Measurements from ENCODE around the gene RICTOR. TPM values are rescaled to one million over a fixed set of nuclear protein-coding genes. Genes with fewer than 3 reads are reported as not detected.

Gene RICTOR
- total RNA-seq, 1 experiment from 2014 or later = 21.7 TPM

DNA sequence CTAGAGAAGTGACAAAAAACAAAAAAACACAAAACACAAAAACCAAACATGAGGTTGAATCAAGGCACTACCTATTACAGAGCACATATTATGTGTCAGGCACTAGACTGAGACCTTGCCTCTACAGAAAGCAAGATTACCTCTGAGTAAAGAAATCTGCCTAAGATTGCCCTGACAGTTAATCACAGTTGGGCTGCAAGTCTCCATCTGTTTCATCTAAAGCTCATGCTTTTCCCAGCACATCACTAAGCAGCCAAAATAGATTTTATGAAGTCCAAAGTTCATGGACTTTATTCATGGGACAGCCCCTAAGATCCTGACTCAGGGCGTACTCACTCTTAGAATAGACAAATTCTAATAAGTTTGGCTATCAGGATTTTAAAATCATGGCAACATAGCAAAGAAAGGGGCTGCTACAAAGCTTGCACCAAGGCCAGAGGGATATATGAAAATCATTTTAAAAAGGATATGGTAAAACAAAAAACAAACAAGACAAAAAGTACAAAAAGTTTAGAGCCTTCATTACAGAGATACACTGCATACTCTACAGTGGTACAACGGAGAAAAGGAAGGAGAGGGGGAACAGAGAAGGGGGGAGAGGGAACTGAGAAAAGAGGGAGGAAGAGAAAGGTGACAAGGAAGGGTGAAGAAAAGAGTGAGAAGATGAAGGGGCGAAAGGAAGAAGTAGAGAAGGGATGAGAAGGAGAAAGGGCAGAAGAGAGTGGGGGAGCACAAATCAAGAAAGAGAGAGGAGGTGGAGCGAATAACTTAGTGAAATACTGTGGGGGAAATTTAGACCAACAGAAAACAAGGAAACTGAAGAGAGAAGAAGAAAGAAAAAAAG is 58.2 kb downstream of the RICTOR start:
- peaks cover 0 to 14% of the 10 kb centered on the region in 2 experiments; a peak in 2 of 4 replicates for H3K4me1 ChIP-seq (ENCODE audit: control insufficient read depth in 1 of 2, insufficient read depth in 2 of 2, low read length in 2 of 2)
- no TSS peak for BruUV-seq (replicated peaks)
- intact Hi-C loops (cut with micrococcal nuclease) = no loop called here
- no peaks in the 10 kb centered on the region for H3K27me3 ChIP-seq (ENCODE audit: insufficient read depth, low read length)
- ChIA-PET POLR2A (no interaction called here), CTCF (interaction anchor here (0.6 kb wide), 1 partner anchor 64 kb away, joined by 3 read pairs; no protein-coding TSS in a partner anchor), RAD21 (ENCODE audit: low non-redundant PET in 1 of 2, low total read pairs in 2 of 2, uncharacterized antibody in 2 of 2, unreplicated experiment in 2 of 2) (no interaction called here)
- H2AFZ ChIP-seq (ENCODE audit: low read depth, low read length, poor library complexity, severe bottlenecking) = no peak overlapping the region
- H3K79me2 ChIP-seq (ENCODE audit: insufficient read depth, low read length) = peaks cover 4% of the 10 kb centered on the region; the same call in 1 of the 2 replicates
- TF ChIP-seq MAX (IDR thresholded peaks at IDR 0.05) = no peak
- 0 out of 2 replicates have a peak, but pooled peaks have one; percentile 8 for TF ChIP-seq FOSL1 (IDR thresholded peaks at IDR 0.05; ENCODE audit: low read depth)
- DNase-seq (ENCODE audit: low read depth, low spot score) (no peak), ATAC-seq (no peak)
- H3K36me3 ChIP-seq (ENCODE audit: control insufficient read depth in 1 of 2, insufficient read depth in 2 of 2, low read length in 2 of 2) = peaks cover 0 to 16% of the 10 kb centered on the region in 2 experiments; a peak in 1 of 4 replicates
- H3K9me3 ChIP-seq (ENCODE audit: control insufficient read depth in 1 of 2, insufficient read depth in 1 of 2, low read depth in 1 of 2, low read length in 2 of 2) = peaks cover 10 to 11% of the 10 kb centered on the region in 2 experiments; a peak in 3 of 4 replicates
- H3K9me2 ChIP-seq (ENCODE audit: insufficient read depth) = no peaks in the 10 kb centered on the region
- H3K27ac ChIP-seq (ENCODE audit: low read depth, low read length) = no peak overlapping the region
- no peaks in the 10 kb centered on the region for H4K20me1 ChIP-seq (ENCODE audit: insufficient read depth)
- peak overlapping the region; percentile 47 for H3K4me2 ChIP-seq (ENCODE audit: low read length)
- H3K9ac ChIP-seq (ENCODE audit: low read length) = no peak overlapping the region
- H3K4me3 ChIP-seq (replicated peaks in 1 of 2; ENCODE audit: low read depth in 1 of 2, low read length in 2 of 2) = no peak overlapping the region

- no peak overlapping the region for H3K4me3 ChIP-seq (replicated peaks in 1 of 2; ENCODE audit: low read depth in 1 of 2, low read length in 2 of 2)
- peaks cover 0 to 16% of the 10 kb centered on the region in 2 experiments; a peak in 1 of 4 replicates for H3K36me3 ChIP-seq (ENCODE audit: control insufficient read depth in 1 of 2, insufficient read depth in 2 of 2, low read length in 2 of 2)
- ChIA-PET RAD21 (ENCODE audit: low non-redundant PET in 1 of 2, low total read pairs in 2 of 2, uncharacterized antibody in 2 of 2, unreplicated experiment in 2 of 2) (no interaction called here), CTCF (no interaction called here), POLR2A (no interaction called here)
- H3K9me3 ChIP-seq (ENCODE audit: control insufficient read depth in 1 of 2, insufficient read depth in 1 of 2, low read depth in 1 of 2, low read length in 2 of 2) = peaks cover 10 to 11% of the 10 kb centered on the region in 2 experiments; a peak in 3 of 4 replicates
- H3K27me3 ChIP-seq (ENCODE audit: insufficient read depth, low read length) = no peaks in the 10 kb centered on the region
- no peak overlapping the region for H3K4me2 ChIP-seq (ENCODE audit: low read length)
- no peak for ATAC-seq
- no peaks in the 10 kb centered on the region for H4K20me1 ChIP-seq (ENCODE audit: insufficient read depth)
- H2AFZ ChIP-seq (ENCODE audit: low read depth, low read length, poor library complexity, severe bottlenecking) = no peak overlapping the region
- peaks cover 0 to 14% of the 10 kb centered on the region in 2 experiments; a peak in 2 of 4 replicates for H3K4me1 ChIP-seq (ENCODE audit: control insufficient read depth in 1 of 2, insufficient read depth in 2 of 2, low read length in 2 of 2)
- H3K79me2 ChIP-seq (ENCODE audit: insufficient read depth, low read length) = peaks cover 4% of the 10 kb centered on the region; the same call in 1 of the 2 replicates
- intact Hi-C loops (cut with micrococcal nuclease) = no loop called here
- H3K27ac ChIP-seq (ENCODE audit: low read depth, low read length) = no peak overlapping the region
- DNase-seq (ENCODE audit: low read depth, low spot score) = no peak
- H3K9ac ChIP-seq (ENCODE audit: low read length) = no peak overlapping the region
- no TSS peak for BruUV-seq (replicated peaks)
- H3K9me2 ChIP-seq (ENCODE audit: insufficient read depth) = no peaks in the 10 kb centered on the region
- TF ChIP-seq SP1 (IDR thresholded peaks at IDR 0.05; ENCODE audit: low read depth) = no peak
- no peak for TF ChIP-seq ZBTB33 (IDR thresholded peaks at IDR 0.05; ENCODE audit: extremely low read depth, insufficient replicate concordance, low read length)
- no peak for TF ChIP-seq EZH2 (IDR thresholded peaks at IDR 0.05)
- no peak for TF ChIP-seq EZH2phosphoT487 (IDR thresholded peaks at IDR 0.05; ENCODE audit: borderline replicate concordance)
- TF ChIP-seq CEBPB (IDR thresholded peaks at IDR 0.05; ENCODE audit: low read depth) = no peak
- TF ChIP-seq, protein P1, sequence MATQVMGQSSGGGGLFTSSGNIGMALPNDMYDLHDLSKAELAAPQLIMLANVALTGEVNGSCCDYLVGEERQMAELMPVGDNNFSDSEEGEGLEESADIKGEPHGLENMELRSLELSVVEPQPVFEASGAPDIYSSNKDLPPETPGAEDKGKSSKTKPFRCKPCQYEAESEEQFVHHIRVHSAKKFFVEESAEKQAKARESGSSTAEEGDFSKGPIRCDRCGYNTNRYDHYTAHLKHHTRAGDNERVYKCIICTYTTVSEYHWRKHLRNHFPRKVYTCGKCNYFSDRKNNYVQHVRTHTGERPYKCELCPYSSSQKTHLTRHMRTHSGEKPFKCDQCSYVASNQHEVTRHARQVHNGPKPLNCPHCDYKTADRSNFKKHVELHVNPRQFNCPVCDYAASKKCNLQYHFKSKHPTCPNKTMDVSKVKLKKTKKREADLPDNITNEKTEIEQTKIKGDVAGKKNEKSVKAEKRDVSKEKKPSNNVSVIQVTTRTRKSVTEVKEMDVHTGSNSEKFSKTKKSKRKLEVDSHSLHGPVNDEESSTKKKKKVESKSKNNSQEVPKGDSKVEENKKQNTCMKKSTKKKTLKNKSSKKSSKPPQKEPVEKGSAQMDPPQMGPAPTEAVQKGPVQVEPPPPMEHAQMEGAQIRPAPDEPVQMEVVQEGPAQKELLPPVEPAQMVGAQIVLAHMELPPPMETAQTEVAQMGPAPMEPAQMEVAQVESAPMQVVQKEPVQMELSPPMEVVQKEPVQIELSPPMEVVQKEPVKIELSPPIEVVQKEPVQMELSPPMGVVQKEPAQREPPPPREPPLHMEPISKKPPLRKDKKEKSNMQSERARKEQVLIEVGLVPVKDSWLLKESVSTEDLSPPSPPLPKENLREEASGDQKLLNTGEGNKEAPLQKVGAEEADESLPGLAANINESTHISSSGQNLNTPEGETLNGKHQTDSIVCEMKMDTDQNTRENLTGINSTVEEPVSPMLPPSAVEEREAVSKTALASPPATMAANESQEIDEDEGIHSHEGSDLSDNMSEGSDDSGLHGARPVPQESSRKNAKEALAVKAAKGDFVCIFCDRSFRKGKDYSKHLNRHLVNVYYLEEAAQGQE (IDR thresholded peaks at IDR 0.05; ENCODE audit: low read depth) = no peak
- TF ChIP-seq POLR2AphosphoS5 (IDR thresholded peaks at IDR 0.05; ENCODE audit: low read depth, low read length) = no peak
- TF ChIP-seq CBX3 (IDR thresholded peaks at IDR 0.05; ENCODE audit: low read depth) = no peak
- no peak for TF ChIP-seq SRF (IDR thresholded peaks at IDR 0.05; ENCODE audit: low read depth)
- TF ChIP-seq SIN3A (IDR thresholded peaks at IDR 0.05; ENCODE audit: low read depth) = no peak
- TF ChIP-seq JUND (IDR thresholded peaks at IDR 0.05) = no peak
- TF ChIP-seq EGR1 (IDR thresholded peaks at IDR 0.05; ENCODE audit: low read depth) = no peak
- TF ChIP-seq MAX (IDR thresholded peaks at IDR 0.05) = no peak
These were observed 59.6 kb downstream of the RICTOR start for GRCh38 chr5:39014561-39014960.
